ENCODE data around the gene OCEL1.

Gene OCEL1

GRCh38 chr19:17242431-17243208 is 16.6 kb downstream of the OCEL1 start:
- H3K4me3 Mint-ChIP-seq, result no peak overlapping the region
- no peaks in the 10 kb centered on the region for H3K36me3 Mint-ChIP-seq (ENCODE audit: low read depth)
- H3K27me3 Mint-ChIP-seq, result peaks cover 15% of the 10 kb centered on the region
- DNase-seq, result no peak
- no peaks in the 10 kb centered on the region for H3K9me3 Mint-ChIP-seq
- H3K27ac Mint-ChIP-seq, result no peak overlapping the region
- peaks cover 11% of the 10 kb centered on the region for H3K4me1 Mint-ChIP-seq (ENCODE audit: low read depth)

DNA sequence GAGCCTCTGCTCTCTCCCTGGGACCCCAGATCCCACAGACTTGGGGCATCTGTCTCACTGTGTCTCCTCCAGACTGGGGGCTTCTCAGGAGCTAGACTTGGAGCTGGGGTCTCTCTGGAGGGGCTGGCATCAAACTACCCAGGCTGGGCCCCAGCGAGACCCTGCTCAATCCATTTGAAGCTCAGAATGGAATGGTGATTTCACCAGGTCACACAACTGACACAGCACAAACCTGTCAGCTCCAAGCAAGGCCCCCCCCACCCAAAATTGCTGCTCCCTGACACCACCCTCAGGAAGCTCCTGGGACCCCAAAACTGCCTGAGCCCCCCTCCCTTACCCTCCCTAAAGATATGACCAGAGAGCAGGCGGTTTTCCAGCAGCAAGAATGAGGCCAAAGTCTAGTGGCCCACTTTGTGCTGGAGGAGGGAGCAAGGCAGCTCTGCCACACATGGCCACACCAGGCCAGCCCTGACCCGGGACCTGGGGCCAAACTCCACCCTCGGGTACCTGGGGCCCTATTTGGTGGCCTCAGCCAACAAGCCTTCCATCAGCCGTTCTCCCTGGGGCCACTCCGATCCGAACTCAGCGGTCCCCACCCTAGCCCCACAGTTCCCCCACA is 17.3 kb downstream of the OCEL1 start:
- Mint-ChIP-seq H3K4me1 (ENCODE audit: low read depth) (peaks cover 11% of the 10 kb centered on the region), H3K4me3 (peak overlapping the region; percentile 63), H3K36me3 (ENCODE audit: low read depth) (no peaks in the 10 kb centered on the region), H3K27me3 (peaks cover 16% of the 10 kb centered on the region), H3K27ac (no peak overlapping the region), H3K9me3 (no peaks in the 10 kb centered on the region)
- DNase-seq, result no peak

- no peak overlapping the region for H3K27ac Mint-ChIP-seq
- no peak for DNase-seq
- no peaks in the 10 kb centered on the region for H3K9me3 Mint-ChIP-seq
- peaks cover 16% of the 10 kb centered on the region for H3K27me3 Mint-ChIP-seq
- H3K36me3 Mint-ChIP-seq (ENCODE audit: low read depth), result no peaks in the 10 kb centered on the region
- H3K4me1 Mint-ChIP-seq (ENCODE audit: low read depth), result peaks cover 11% of the 10 kb centered on the region
- peak overlapping the region; percentile 63 for H3K4me3 Mint-ChIP-seq
These were observed 18.0 kb downstream of the OCEL1 start for GRCh38 chr19:17243830-17244617.

- H3K9me3 Mint-ChIP-seq, result no peaks in the 10 kb centered on the region
- peaks cover 11% of the 10 kb centered on the region for H3K4me1 Mint-ChIP-seq (ENCODE audit: low read depth)
- peak overlapping the region; percentile 63 for H3K4me3 Mint-ChIP-seq
- H3K36me3 Mint-ChIP-seq (ENCODE audit: low read depth), result no peaks in the 10 kb centered on the region
- no peak overlapping the region for H3K27ac Mint-ChIP-seq
- peak; percentile 49 for DNase-seq
- H3K27me3 Mint-ChIP-seq, result peaks cover 16% of the 10 kb centered on the region
These were observed 18.9 kb downstream of the OCEL1 start for GRCh38 chr19:17244618-17245534.

GRCh38 chr19:17245535-17245984 is 19.5 kb downstream of the OCEL1 start, which contains the start of gene NR2F6:
Gene NR2F6 (minus strand): TSS chr19:17245919. CDS start chr19:17245220, 699 bp downstream.
- peaks cover 16% of the 10 kb centered on the region for H3K27me3 Mint-ChIP-seq
- no peaks in the 10 kb centered on the region for H3K9me3 Mint-ChIP-seq
- H3K4me1 Mint-ChIP-seq (ENCODE audit: low read depth), result peaks cover 11% of the 10 kb centered on the region
- H3K4me3 Mint-ChIP-seq, result peak within 1 kb of the TSS; percentile 78
- H3K27ac Mint-ChIP-seq, result no peak within 1 kb of the TSS
- H3K36me3 Mint-ChIP-seq (ENCODE audit: low read depth), result no peaks in the 10 kb centered on the region
- no peak for DNase-seq

GRCh38 chr19:17246681-17247425 is 20.8 kb downstream of the OCEL1 start:
- H3K36me3 Mint-ChIP-seq (ENCODE audit: low read depth), result no peaks in the 10 kb centered on the region
- peak overlapping the region; percentile 56 for H3K27ac Mint-ChIP-seq
- no peak for DNase-seq
- peaks cover 11% of the 10 kb centered on the region for H3K4me1 Mint-ChIP-seq (ENCODE audit: low read depth)
- no peaks in the 10 kb centered on the region for H3K9me3 Mint-ChIP-seq
- H3K27me3 Mint-ChIP-seq, result peaks cover 16% of the 10 kb centered on the region
- peak overlapping the region; percentile 78 for H3K4me3 Mint-ChIP-seq

GRCh38 chr19:17248011-17248776 is 22.2 kb downstream of the OCEL1 start:
- no peaks in the 10 kb centered on the region for H3K36me3 Mint-ChIP-seq (ENCODE audit: low read depth)
- peaks cover 11% of the 10 kb centered on the region for H3K4me1 Mint-ChIP-seq (ENCODE audit: low read depth)
- DNase-seq, result no peak
- H3K27ac Mint-ChIP-seq, result no peak overlapping the region
- no peaks in the 10 kb centered on the region for H3K9me3 Mint-ChIP-seq
- no peak overlapping the region for H3K4me3 Mint-ChIP-seq
- peaks cover 16% of the 10 kb centered on the region for H3K27me3 Mint-ChIP-seq

DNA sequence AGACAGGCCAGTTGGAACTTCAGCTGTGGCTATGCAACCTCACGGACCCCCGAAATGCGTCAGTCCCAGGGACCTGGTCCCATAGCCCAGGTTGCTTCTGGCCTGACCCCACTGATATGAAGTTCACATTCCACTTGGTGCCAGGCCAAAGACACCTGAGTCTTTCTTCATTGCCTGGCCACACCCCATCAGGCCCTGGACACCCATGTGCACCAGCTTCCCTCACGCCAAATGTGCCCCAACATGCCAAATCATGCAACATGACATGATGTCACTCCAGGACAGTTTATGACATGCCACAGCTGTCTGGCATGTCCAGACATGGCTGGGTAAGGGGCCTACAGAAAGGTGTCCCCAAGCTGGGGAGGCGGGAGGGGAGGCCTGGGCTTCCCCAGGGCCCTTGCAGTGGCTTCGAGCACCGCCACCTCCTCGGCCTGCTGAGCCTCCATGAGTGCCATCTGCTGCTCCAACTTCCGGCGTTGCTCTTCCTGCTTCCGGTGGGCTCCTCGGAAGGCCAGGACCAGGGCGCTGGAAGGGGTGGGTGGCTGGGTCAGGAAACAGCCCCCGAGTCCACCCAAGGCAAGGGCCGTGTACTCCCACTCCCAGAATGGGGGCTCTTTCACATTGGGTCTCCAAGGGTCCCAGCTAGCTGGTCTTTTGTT is 24.0 kb downstream of the OCEL1 start:
- no peaks in the 10 kb centered on the region for H3K9me3 Mint-ChIP-seq
- no peaks in the 10 kb centered on the region for H3K36me3 Mint-ChIP-seq (ENCODE audit: low read depth)
- DNase-seq, result no peak
- H3K4me3 Mint-ChIP-seq, result no peak overlapping the region
- H3K27me3 Mint-ChIP-seq, result peaks cover 11% of the 10 kb centered on the region
- no peak overlapping the region for H3K27ac Mint-ChIP-seq
- H3K4me1 Mint-ChIP-seq (ENCODE audit: low read depth), result peaks cover 10% of the 10 kb centered on the region

DNA sequence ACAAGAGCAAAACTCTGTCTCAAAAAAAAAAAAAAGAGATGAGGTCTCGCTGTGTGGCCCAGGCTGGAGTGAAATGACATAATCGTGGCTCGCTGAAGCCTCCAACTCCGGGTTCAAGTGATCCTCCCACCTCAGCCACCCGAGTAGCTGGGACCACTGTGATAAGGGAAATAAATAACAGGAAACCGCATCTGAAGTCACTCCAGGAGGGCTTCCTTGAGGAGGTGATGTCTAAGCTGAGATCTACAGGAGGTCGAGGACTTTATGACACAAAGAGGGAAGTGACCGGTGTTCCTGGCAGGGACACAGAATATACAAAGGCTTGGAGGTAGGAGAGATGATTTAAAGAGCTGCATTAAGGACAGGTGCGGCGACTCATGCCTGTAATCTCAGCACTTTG is 28.6 kb downstream of the OCEL1 start:
- H3K27ac Mint-ChIP-seq, result no peak overlapping the region
- H3K36me3 Mint-ChIP-seq (ENCODE audit: low read depth), result no peaks in the 10 kb centered on the region
- no peaks in the 10 kb centered on the region for H3K9me3 Mint-ChIP-seq
- no peaks in the 10 kb centered on the region for H3K27me3 Mint-ChIP-seq
- no peak for DNase-seq
- no peak overlapping the region for H3K4me3 Mint-ChIP-seq
- no peaks in the 10 kb centered on the region for H3K4me1 Mint-ChIP-seq (ENCODE audit: low read depth)

DNA sequence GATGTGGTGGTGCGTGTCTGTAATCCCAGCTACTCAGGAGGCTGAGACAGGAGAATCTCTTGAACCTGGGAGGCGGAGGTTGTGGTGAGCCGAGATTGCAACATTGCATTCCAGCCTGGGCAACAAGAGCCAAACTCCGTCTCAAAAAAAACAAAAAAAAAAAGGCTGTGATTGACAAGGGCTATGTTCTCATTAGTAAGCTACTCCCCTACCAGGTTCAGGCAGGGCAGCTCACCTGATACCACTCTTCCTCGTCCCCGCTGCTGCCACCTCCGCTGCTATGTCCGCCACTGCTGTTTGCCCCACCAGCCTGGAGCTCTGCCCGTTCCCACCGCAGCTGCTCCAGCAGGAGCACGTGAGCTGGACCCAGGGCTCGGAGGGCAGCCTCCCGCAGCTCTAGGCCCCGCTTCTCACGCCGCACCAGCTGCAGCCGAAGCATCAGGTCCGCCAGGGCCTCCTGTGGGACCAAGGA is 29.2 kb downstream of the OCEL1 start:
- Mint-ChIP-seq H3K4me3 (no peak overlapping the region), H3K27ac (no peak overlapping the region), H3K4me1 (ENCODE audit: low read depth) (no peaks in the 10 kb centered on the region), H3K27me3 (no peaks in the 10 kb centered on the region), H3K36me3 (ENCODE audit: low read depth) (no peaks in the 10 kb centered on the region), H3K9me3 (no peaks in the 10 kb centered on the region)
- DNase-seq, result no peak

- H3K9me3 Mint-ChIP-seq, result no peaks in the 10 kb centered on the region
- H3K27me3 Mint-ChIP-seq, result no peaks in the 10 kb centered on the region
- no peak overlapping the region for H3K27ac Mint-ChIP-seq
- H3K36me3 Mint-ChIP-seq (ENCODE audit: low read depth), result no peaks in the 10 kb centered on the region
- peaks cover 6% of the 10 kb centered on the region for H3K4me1 Mint-ChIP-seq (ENCODE audit: low read depth)
- no peak overlapping the region for H3K4me3 Mint-ChIP-seq
- no peak for DNase-seq
These were observed 30.1 kb downstream of the OCEL1 start for GRCh38 chr19:17256130-17256529.

GRCh38 chr19:17259118-17259780 is 33.2 kb downstream of the OCEL1 start:
- no peak for DNase-seq
- Mint-ChIP-seq H3K36me3 (ENCODE audit: low read depth) (no peaks in the 10 kb centered on the region), H3K27ac (no peak overlapping the region), H3K9me3 (no peaks in the 10 kb centered on the region), H3K4me3 (no peak overlapping the region), H3K27me3 (no peaks in the 10 kb centered on the region), H3K4me1 (ENCODE audit: low read depth) (peaks cover 6% of the 10 kb centered on the region)
